Measurements from ENCODE around the gene GPC3. TPM values are rescaled to one million over a fixed set of nuclear protein-coding genes. Genes with fewer than 3 reads are reported as not detected.

GPC3 gene
- total RNA-seq, 1 experiment from 2014 or later, result 0.98 TPM

DNA sequence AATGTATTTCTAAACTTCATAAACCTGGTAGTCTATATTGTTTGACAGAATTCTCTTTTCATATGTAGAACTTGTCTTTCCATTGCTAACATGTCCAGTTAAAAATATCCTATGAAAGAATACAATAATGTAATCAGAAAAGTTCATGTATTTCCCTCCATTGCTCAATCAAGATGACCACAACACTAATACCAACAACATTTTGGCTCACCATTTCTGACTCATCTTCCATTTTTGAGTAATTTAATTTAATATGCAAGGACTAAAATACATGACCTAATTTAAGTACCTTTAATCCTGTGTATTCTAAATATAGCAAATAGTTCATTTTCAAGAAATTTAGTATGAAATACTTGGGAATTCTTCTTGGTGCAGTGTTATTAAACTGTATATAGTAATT lies 330.6 kb downstream of the GPC3 start:
- RAD21 ChIA-PET (ENCODE audit: low non-redundant PET in 1 of 2, low total read pairs in 2 of 2, uncharacterized antibody in 2 of 2, unreplicated experiment in 2 of 2), result no interaction called here
- no peaks in the 10 kb centered on the region for H3K36me3 ChIP-seq (ENCODE audit: control insufficient read depth in 1 of 2, insufficient read depth in 2 of 2, low read length in 2 of 2)
- POLR2A ChIA-PET, result no interaction called here
- no peak overlapping the region for H3K4me3 ChIP-seq (replicated peaks in 1 of 2; ENCODE audit: low read depth in 1 of 2, low read length in 2 of 2)
- H3K9me2 ChIP-seq (ENCODE audit: insufficient read depth), result no peaks in the 10 kb centered on the region
- no peak overlapping the region for H2AFZ ChIP-seq (ENCODE audit: low read depth, low read length, poor library complexity, severe bottlenecking)
- no peaks in the 10 kb centered on the region for H3K27me3 ChIP-seq (ENCODE audit: insufficient read depth, low read length)
- no peak overlapping the region for H3K9ac ChIP-seq (ENCODE audit: low read length)
- no peak overlapping the region for H3K4me2 ChIP-seq (ENCODE audit: low read length)
- no peaks in the 10 kb centered on the region for H3K79me2 ChIP-seq (ENCODE audit: insufficient read depth, low read length)
- TF ChIP-seq CBX3 (IDR thresholded peaks at IDR 0.05; ENCODE audit: low read depth), result no peak
- H4K20me1 ChIP-seq (ENCODE audit: insufficient read depth), result no peaks in the 10 kb centered on the region
- BruUV-seq (replicated peaks), result no TSS peak
- intact Hi-C loops (cut with micrococcal nuclease), result no loop called here
- no peak for ATAC-seq
- no peak for DNase-seq (ENCODE audit: low read depth, low spot score)
- H3K27ac ChIP-seq (ENCODE audit: low read depth, low read length), result no peak overlapping the region
- no peaks in the 10 kb centered on the region for H3K9me3 ChIP-seq (ENCODE audit: control insufficient read depth in 1 of 2, insufficient read depth in 1 of 2, low read depth in 1 of 2, low read length in 2 of 2)
- no peaks in the 10 kb centered on the region for H3K4me1 ChIP-seq (ENCODE audit: control insufficient read depth in 1 of 2, insufficient read depth in 2 of 2, low read length in 2 of 2)
- CTCF ChIA-PET, result no interaction called here

DNA sequence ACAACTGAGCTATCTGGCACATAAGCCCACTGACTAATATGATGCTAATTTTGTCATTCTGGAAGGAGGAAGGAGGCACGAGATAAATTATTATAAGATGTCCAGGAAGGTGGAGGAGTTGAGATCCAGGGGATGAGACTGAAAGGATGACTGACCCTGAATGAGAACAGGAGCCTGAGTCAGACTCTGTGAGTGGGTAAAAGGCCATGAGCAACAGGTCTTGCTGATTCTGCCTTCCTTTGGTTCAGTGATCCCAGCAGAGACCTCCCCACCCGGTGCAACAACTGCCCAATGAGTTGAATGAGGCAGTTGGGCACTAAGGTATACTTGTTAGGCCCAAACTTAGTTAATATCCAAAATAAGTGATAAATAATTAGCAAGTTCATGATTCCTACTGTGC lies 332.0 kb downstream of the GPC3 start:
- CTCF ChIA-PET, result no interaction called here
- Histone ChIP-seq H3K9me3 (ENCODE audit: control insufficient read depth in 1 of 2, insufficient read depth in 1 of 2, low read depth in 1 of 2, low read length in 2 of 2) (no peaks in the 10 kb centered on the region), H3K9me2 (ENCODE audit: insufficient read depth) (no peaks in the 10 kb centered on the region), H3K27me3 (ENCODE audit: insufficient read depth, low read length) (no peaks in the 10 kb centered on the region), H3K4me1 (ENCODE audit: control insufficient read depth in 1 of 2, insufficient read depth in 2 of 2, low read length in 2 of 2) (no peaks in the 10 kb centered on the region), H4K20me1 (ENCODE audit: insufficient read depth) (no peaks in the 10 kb centered on the region), H3K27ac (ENCODE audit: low read depth, low read length) (no peak overlapping the region), H3K79me2 (ENCODE audit: insufficient read depth, low read length) (no peaks in the 10 kb centered on the region), H3K4me3 (replicated peaks in 1 of 2; ENCODE audit: low read depth in 1 of 2, low read length in 2 of 2) (no peak overlapping the region), H3K9ac (ENCODE audit: low read length) (no peak overlapping the region), H2AFZ (ENCODE audit: low read depth, low read length, poor library complexity, severe bottlenecking) (no peak overlapping the region), H3K4me2 (ENCODE audit: low read length) (no peak overlapping the region), H3K36me3 (ENCODE audit: control insufficient read depth in 1 of 2, insufficient read depth in 2 of 2, low read length in 2 of 2) (no peaks in the 10 kb centered on the region)
- intact Hi-C loops (cut with micrococcal nuclease), result no loop called here
- ATAC-seq (no peak), DNase-seq (ENCODE audit: low read depth, low spot score) (no peak)
- POLR2A ChIA-PET, result no interaction called here
- BruUV-seq (replicated peaks), result no TSS peak
- TF ChIP-seq POLR2A (IDR thresholded peaks at IDR 0.05; ENCODE audit: borderline replicate concordance, extremely low read depth, insufficient read depth, insufficient read length), result no peak
- no peak for TF ChIP-seq POLR2AphosphoS5 (IDR thresholded peaks at IDR 0.05; ENCODE audit: low read depth, low read length)
- TF ChIP-seq MAX (IDR thresholded peaks at IDR 0.05), result no peak
- TF ChIP-seq ZFX (IDR thresholded peaks at IDR 0.05), result no peak
- TF ChIP-seq JUND (IDR thresholded peaks at IDR 0.05), result no peak
- no peak for TF ChIP-seq SIN3A (IDR thresholded peaks at IDR 0.05; ENCODE audit: low read depth)
- TF ChIP-seq, protein P1, sequence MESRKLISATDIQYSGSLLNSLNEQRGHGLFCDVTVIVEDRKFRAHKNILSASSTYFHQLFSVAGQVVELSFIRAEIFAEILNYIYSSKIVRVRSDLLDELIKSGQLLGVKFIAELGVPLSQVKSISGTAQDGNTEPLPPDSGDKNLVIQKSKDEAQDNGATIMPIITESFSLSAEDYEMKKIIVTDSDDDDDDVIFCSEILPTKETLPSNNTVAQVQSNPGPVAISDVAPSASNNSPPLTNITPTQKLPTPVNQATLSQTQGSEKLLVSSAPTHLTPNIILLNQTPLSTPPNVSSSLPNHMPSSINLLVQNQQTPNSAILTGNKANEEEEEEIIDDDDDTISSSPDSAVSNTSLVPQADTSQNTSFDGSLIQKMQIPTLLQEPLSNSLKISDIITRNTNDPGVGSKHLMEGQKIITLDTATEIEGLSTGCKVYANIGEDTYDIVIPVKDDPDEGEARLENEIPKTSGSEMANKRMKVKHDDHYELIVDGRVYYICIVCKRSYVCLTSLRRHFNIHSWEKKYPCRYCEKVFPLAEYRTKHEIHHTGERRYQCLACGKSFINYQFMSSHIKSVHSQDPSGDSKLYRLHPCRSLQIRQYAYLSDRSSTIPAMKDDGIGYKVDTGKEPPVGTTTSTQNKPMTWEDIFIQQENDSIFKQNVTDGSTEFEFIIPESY (IDR thresholded peaks at IDR 0.05; ENCODE audit: extremely low read depth, insufficient replicate concordance, low read length), result no peak
- no peak for TF ChIP-seq FOSL1 (IDR thresholded peaks at IDR 0.05; ENCODE audit: low read depth)
- RAD21 ChIA-PET (ENCODE audit: low non-redundant PET in 1 of 2, low total read pairs in 2 of 2, uncharacterized antibody in 2 of 2, unreplicated experiment in 2 of 2), result no interaction called here
